HT-29 (cell line): ENCODE results near the gene ABHD17C. TPM values are rescaled to one million over a fixed set of nuclear protein-coding genes. Genes with fewer than 3 reads are reported as not detected.
"Not testable (repeated sequence)": the region's sequence is repeated elsewhere in the genome, so short reads cannot be mapped to it uniquely, and the experiment has no call there.

Source experiments
- DNase-seq: peaks from one replicate; pipeline ENCODE4 v3.0.0-alpha.2; 2015; ENCODE audit warnings: low spot score
- total RNA-seq: library from RNA; depleted of rRNA; stranded (reverse); fragments of >200 nt; shearing (Covaris generic); gene quantifications from 2 replicates; pipeline ENCODE4 v1.2.3, GENCODE V29; 2014; rRNA removed

The ABHD17C gene
- 14.9 and 19.1 TPM in 2 replicates for total RNA-seq

DNA sequence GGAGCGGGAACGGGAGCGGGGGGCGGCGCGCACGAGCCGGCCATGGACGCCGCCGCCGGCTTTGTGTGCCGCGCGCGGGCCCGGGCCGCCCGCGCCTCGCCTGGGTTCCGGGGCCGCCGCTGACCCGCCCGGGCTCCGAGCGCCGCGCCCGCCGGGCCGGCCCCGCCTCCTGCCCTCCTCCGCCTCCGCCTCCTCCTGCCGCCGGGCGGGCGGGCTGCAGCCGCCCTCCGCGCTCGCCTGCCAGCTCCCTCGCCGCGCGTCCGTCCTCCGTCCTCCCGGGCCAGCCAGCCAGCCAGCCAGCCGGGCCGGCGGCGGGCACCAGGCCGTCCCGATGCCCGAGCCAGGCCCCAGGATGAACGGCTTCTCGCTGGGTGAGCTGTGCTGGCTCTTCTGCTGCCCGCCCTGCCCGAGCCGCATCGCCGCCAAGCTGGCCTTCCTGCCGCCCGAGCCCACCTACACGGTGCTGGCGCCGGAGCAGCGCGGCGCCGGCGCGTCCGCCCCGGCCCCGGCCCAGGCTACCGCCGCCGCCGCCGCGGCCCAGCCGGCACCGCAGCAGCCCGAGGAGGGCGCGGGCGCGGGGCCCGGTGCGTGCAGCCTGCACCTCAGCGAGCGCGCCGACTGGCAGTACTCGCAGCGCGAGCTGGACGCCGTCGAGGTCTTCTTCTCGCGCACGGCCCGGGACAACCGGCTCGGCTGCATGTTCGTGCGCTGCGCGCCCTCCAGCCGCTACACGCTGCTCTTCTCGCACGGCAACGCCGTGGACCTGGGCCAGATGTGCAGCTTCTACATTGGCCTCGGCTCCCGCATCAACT lies at the start of gene ABHD17C:
Gene ABHD17C, plus strand, starts transcription at position 212 of the 812 bp plus-strand sequence. Its CDS starts 120 bp downstream, at position 332.
- peak; percentile 74 for DNase-seq

DNA sequence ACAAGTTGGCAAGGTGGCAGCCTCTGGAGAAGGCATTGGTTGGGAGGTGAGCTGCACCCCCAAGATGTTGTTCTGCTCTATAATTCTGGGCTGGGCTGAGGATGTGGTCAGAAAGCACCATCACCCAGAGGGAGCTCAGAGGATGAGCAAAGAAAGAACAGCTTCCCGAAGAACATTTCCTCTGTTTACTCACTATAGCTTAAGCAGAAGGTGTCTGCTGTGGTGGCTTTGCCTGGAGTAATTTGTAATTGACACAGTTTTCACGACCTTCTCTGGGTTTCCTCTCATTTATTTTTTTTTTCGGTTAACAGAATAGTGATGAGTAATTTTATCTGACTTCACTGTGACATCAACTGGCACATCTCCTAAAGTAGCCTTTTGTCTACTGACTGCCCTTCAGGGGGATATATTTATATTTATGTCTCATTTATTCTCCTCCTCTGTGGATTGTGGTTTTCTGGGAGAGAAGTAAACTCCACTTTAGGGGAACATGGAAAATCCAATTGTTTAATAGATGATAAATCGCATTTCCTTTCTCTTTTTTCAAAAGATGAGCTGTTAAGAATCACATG lies 49.5 kb upstream of the ABHD17C start:
- DNase-seq = no peak

DNA sequence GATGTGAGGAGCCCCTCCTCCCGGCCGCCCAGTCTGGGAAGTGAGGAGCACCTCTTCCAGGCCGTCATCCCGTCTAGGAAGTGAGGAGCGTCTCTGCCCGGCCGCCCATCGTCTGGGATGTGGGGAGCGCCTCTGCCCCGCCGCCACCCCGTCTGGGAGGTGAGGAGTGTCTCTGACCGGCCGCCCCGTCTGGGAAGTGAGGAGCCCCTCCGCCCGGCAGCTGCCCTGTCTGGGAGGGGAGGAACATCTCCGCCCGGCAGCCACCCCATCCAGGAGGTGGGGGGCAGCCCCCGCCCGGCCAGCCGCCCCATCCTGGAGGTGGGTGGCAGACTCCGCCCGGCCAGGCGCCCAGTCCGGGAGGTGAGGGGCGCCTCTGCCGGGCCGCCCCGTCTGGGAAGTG lies 47.7 kb upstream of the ABHD17C start:
- DNase-seq = not testable (repeated sequence)

DNA sequence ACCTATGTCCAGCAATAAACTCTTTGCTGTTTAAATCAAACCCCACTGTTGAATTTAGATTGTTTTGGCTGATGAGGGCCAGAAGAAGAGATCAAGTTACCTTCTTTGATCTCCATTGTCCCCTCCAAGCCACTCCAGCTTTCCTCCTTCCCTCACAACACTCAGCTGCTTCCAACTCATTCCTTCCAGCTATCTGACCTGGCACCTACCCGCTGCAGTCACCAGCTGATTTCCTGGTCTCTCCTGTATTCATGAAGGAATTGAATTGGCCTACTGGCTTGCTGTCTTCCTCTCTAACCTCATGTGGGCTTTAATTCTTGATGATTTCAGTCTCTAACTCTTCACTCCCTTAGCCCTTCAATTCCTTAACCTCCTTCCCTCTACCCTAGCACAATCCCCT lies 40.8 kb upstream of the ABHD17C start:
- DNase-seq = no peak

DNA sequence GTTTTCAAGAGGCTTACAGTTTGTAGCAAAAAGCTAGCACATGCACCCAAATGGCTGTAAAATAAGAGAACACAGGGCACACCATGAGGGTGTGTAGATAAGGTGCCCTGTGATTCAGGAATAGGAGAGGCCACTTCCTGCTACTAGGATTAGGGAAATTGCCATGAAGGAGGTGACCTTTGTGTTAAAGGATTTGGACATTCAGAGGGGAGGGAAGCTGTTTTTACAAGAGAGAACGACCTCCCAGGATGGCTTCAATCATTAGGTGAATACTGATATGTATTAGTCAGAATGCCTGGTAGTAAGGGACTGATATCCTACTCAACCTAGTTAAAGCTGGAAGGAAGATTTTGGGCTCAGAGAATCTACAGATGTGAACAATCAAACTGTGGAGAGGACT lies 35.7 kb upstream of the ABHD17C start:
- no peak for DNase-seq

DNA sequence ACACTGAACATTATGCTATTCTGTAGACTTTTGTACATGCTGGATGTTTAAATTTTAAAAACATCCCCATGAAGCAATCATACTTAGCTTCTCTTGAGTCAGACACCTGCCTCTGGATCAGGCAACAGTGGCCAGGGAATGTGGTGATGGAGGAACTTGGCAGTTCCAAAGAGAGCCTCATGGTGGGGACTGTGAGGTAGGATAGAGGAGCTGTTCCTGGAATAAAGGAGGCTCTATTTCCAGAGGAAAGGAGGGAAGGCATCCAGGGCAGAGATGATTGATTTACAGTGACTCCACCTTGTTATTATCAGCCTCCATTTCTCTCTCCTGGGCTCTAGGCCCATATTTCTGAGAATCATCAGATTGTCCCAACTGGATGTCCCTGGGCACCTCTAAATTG lies 35.0 kb upstream of the ABHD17C start:
- no peak for DNase-seq

DNA sequence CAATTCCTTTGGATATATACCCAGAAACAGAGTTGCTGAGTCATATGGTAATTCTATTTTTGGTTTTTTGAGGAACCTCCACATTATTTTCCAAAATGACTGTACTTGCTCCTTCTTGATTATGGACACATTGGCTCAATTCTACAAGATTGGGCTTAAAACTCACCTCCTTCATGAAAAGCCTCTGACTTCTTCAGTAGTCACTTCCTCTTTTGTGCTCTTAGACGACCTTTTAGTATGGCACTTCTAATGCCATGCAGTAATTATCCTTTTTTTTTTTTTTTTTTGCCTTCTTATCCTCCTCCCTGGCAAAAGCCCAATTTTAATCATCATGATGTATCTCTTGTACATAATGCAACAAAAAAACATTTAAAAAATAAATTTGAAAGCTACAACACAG lies 33.0 kb upstream of the ABHD17C start:
- no peak for DNase-seq

DNA sequence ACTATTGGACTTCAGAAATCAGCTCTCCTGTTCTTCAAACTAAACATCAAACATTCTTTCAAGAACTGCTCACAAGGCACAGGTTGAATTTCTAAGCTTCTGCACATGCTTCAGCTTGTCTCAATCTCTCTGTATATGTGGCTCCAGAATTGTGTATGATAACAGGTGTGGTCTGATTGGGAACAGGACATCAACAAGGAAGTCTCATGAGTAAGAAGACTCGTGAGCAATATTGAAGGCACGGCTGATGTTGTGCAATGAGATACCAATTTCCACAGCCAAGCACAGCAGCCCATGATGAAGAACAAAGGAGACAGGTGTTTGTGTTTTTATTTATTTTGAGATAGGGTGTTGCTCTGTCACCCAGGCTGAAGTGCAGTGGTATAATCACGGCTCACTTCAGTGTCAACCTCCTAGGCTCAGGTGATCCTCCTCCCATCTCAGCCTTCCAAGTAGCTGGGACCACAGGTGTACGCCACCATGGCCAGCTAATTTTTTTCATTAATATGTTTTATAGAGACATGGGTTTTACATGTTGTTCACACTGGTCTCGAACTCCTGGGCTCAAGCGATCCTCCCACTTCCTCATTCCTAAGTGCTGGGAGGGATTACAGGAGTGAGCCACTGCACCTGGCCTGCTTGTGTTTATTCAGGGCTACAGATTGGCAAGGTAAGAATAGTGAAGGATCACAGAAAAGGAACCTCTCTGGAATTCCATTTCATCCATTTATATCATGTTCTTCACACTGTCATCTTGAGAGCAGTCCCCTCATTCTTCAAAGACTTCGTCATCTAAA lies 32.2 kb upstream of the ABHD17C start:
- no peak for DNase-seq

DNA sequence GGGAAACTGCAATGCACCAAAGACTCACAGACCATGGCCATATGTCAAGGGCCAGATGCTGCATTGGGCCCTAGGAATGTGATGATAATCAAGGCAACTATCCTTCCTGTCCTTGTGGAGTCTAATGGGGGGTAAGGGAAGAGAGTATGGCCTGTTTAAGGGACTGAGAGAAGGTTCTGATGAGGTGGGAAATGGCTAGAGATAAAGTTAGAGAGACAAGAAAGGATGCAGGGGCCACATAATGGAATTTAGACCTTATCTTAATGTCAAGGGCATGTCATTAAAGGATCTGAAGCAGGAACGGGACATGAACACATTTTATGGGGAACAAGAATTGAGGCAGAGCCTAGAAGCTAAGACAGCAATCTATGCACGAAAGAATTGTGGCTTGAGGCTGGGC lies 30.0 kb upstream of the ABHD17C start:
- DNase-seq = no peak

DNA sequence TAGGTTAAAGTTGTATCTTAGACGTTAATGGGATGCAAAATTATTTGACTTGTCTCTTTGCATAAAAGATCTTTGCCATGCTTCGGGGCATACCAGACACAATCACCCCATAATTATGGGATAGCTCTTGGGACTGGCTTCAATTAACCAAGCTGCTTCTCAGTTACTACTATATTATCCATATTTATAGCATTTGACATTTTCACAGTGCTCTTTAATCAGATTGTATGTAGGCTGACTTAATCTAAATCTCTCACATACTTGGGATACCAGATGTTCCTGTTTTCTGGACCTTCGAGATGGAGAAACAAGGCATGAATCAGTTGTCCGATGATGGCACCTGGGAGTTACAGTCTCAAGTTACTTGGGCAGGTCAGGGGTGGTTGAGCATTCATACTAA lies 27.2 kb upstream of the ABHD17C start:
- DNase-seq = no peak

DNA sequence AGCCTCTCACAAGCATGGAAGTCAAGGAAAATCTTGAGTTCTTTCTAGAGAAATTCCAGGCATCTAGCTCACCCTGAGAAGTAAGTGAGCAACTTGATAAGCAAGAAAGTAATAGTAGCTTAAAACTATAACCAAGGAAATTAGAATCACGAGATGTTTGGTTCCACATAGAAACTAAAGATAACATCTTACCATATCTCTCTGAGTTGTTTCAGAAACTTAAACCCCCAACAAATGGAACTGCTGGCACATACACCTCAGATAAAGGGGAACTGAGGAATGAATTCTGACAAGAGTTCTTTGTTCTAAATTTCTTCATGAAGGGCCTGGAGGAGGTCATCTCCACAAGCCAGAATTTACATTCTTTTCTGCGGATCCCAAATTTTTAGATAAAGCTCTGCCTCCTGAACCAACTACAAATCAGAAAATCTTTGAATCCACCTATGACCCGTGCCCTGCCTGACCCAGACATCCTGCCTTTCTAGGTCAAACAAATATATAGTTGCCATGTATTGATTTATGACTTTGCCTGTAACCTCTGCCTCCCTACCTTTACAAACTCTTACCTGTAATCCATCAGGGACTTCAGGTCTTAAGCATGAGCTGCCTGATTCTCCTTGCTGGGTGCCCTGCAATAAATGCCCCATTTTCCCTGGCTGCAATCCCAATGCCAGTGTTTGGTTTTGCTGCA lies 26.4 kb upstream of the ABHD17C start:
- no peak for DNase-seq

DNA sequence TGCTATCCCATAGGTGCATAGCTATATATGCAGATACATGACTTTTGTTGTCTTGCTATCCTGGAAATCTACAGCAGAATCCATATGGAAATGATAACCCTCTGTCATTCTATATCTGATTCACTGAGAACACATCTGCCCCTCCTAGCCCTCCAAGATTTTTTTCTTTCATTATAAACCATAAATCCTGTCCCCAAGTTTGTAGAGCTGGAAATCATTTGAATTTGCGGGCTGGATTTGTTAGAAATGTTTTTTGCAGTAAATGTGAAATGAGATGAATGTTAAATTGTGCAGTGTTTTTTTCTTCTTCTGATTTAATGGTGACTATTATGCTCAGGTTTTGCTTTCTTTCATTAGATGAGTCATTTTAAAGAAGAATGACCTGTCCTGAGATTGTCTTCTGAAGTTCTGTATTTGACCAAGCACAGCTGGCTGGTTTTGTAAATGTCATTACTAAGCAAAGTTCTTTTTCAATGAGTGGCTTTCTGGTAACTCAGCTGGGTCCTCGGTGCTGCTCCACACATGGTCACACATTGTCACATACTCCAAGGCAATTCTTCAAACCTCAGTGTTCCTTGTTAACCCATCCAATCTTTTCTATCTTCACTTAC lies 25.3 kb upstream of the ABHD17C start:
- no peak for DNase-seq

DNA sequence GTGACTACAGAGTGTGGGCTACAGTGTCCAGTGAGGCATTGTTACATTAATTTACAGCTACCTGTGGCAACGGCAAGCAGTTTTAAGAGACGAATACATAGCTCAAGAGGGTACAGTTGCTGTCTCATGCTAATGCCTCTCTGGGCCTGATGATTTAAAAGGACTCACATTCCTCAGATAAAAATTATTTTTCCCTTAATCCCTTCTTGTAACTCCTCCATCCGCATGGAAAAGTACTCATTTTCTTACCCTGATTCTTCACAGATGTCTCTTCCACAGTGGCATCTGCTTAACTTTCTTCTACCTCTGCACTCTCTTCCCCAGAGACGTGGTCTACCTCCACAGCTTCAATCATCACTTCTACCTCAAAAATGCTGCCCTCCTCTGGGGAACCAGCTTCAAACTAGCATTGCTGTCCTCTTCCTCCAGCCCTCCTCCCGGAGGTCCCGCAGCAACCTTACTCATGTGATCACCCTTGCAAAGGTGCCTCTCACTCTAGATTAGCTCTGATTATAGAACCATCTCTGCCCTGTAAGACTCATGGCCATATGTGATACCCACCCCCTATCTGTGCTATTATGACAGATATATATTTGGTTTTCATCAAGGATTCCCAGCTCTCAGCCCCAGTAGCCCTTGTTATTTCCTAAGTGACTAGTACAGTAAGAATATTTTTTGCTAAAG lies 21.4 kb upstream of the ABHD17C start:
- no peak for DNase-seq

DNA sequence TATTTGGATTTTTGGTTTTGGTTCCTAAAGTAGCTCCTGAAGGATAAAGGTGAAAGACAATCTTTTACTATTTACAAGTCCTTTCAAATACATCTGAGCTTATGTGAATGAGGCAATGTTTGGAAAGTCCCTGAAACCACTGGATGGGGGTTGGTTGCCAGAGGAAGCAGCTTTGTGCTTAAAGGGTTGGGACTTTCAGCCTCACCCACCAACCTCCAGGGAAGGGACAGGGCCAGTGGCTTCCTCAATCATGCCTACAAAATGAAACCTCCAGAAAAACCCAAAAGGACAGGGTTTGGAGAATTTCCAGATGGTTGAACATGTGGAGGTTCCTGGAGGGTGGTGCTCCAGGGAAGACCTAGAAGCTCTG lies 20.9 kb upstream of the ABHD17C start:
- no peak for DNase-seq

DNA sequence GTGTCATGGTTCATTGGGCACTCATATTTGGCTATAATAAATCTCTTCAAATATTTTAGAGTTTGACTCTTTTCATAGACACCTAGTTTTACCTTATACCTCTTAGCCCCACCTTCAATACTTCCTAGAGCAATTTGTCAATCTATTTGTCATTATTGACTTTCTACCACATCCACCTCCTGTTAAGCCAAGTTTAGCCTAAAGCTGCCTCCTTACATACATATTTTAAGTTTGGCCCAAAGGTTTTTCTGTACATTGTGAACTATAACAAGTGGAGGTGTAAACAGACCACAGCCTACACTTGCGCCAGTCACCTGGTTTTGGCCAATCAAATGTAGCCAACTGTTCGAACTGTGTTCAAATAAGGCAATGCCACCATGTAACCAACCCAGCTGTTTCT lies 18.1 kb upstream of the ABHD17C start:
- no peak for DNase-seq

DNA sequence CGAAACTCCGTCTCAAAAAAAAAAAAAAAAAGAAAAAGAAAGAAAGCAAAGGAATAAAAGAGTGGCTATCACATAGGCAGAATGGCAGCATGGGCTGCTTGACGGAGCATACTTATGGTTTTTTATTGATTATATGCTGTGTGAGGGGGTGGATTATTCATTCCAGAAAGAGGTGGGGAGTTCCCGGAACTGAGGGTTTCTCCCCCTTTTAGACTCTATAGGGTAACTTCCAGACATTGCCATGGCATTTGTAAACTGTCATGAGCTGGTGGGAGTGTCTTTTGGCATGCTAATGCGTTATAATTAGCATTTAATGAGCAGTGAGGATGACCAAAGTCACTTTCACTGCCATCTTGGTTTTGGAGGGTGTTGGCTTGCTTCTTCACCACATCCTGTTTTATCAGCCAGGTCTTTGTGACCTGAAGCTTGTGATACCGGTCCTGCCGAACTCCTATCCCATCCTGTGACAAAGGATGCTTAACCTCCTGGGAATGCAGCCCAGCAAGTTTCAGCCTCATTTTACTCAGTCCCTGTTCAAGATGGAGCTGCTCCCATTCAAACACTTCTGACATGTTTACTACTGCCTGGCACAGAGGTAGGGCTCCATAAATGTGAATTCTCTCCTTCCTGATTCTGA lies 15.8 kb upstream of the ABHD17C start:
- peak; percentile 90 for DNase-seq

DNA sequence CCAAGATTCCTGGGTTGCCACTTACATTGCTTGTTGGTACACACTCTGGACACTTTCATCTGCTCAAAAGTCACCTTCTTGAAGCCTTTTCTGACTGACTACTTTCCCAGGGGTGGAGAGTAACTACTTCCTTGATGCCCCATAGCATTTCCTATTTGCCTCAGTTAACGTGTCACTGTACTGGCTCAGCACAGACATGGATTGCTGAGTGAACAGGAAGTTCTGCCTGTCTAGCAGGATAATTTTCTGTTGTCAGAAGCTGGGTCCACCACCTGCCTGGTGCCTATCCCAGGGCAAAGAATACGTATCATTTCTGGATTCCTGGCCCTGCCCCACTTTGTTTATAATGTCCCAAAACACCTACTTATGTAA lies 15.3 kb upstream of the ABHD17C start:
- DNase-seq = peak; percentile 81

DNA sequence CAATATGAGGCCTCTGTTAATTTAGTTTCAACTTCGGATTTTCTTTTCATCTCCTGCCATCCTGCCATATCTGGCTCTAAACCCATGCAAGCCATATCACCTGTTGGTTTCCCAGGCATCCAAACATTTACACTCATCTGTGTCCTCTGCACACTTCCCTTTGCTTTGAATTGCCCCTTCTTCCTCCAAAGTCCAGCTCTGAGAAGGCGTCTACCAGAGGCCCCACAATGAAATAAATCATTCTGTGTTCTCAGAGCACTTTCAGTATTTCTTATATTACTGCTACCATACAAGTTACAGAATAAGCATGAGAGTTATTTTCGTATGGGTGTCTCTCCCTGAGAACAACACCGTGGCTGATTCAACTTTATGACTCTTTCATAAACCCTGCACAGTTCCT lies 12.9 kb upstream of the ABHD17C start:
- DNase-seq = no peak

DNA sequence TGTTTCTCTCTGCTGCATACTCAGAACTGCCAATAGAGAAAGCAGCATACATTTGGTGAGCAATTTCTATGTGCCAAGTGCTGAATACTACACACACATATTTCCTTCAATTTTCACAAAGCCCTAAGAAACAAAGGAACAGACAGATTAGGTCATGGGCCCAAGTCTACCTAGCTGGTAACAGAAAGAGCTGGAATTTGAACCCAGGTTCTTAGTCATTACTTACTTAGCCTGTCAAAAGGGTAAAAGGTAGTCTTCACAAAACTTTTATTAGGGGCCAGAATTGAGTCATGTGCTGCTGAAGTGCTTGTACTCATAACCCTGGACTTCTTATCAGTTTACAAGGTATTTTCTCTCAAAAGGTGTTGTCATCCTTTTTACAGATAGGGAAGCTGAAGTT lies 10.4 kb upstream of the ABHD17C start:
- DNase-seq = peak; percentile 22

DNA sequence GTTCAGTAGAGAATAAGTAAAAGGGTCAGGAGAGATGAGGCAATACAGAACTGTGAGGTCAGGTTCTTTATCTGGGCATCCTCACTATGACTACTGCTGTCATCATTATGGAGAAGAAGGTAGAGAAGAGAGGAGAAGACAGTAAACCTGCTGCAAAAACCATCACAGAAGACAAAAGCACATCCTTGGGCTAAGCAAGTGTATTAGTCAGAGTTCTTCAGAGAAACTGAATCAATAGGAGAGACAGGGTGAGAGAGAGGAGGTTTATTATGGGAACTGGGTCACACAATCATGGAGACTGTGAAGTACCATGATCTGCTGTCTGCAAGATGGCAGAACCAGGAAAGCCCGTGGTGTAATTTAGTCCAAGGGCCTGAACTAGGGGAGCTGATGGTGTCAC lies 9.5 kb upstream of the ABHD17C start:
- no peak for DNase-seq

DNA sequence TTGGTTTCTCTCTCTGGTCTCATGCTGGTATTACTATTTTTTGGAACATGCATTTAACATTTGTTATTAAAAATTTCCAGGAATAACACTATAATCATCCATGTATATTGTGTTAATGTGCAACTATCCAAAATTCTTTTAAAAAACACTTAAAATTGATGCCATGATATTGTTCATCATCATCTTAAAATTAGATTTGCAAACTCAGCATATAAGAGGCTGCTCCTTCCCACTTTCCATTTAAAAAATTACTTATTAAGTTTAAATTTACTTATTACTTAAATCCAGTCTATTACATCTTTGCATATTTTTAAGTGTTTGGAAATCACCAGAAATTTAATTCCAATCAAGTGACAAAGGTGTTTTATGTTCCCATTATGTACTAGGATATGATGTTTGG lies 5.8 kb upstream of the ABHD17C start:
- DNase-seq = no peak
